IMR-90 (cell line): Measurements from ENCODE around the gene FUT2. TPM values are rescaled to one million over a fixed set of nuclear protein-coding genes. Genes with fewer than 3 reads are reported as not detected.

Experiments used
- ATAC-seq: fragments of 200-7000 bp; cut with Tn5 transposase; 2 replicates; pipeline ENCODE4 v1.9.1; 2020; ENCODE audit warnings: low read depth, mild to moderate bottlenecking, moderate library complexity
- BruUV-seq: library from RNA; stranded (reverse); fragments of 400-500 nt; replicated peaks from 2 replicates; lab custom pipeline; 2021; lab: Mats Ljungman, UMichigan
- CTCF ChIA-PET: fragments of 300-600 bp; formaldehyde crosslinking; extraction: SDS; loops from one replicate; lab custom pipeline; 2021; ENCODE audit warnings: antibody characterized with exemption; lab: Yijun Ruan, JAX
- POLR2A ChIA-PET: fragments of 300-600 bp; sonication (Branson Sonifier 250); formaldehyde crosslinking; loops from one replicate; lab custom pipeline; 2022; ENCODE audit warnings: antibody characterized with exemption; ENCODE audit not compliant: unreplicated experiment; lab: Charles Lee
- DNase-seq: peaks from one replicate; pipeline ENCODE4 v3.0.0; 2013
- H2AFZ ChIP-seq: replicated peaks from 2 replicates; pipeline ENCODE3; 2013; ENCODE audit warnings: low read length, mild to moderate bottlenecking; ENCODE audit not compliant: poor library complexity
- H2AK5ac ChIP-seq: 2 replicates; pipeline ENCODE4 v1.6.1; 2013; ENCODE audit warnings: low read depth, low read length, inconsistent platforms
- H2AK9ac ChIP-seq: replicated peaks from 2 replicates; pipeline ENCODE3; 2013; ENCODE audit warnings: mild to moderate bottlenecking, low read depth, low read length, moderate library complexity; ENCODE audit not compliant: poor library complexity
- H2BK120ac ChIP-seq: 2 replicates; pipeline ENCODE4 v1.6.1; 2013; ENCODE audit warnings: low read depth, low read length, inconsistent platforms
- H2BK15ac ChIP-seq: 3 replicates; pipeline ENCODE4 v1.6.1; 2013; ENCODE audit warnings: low read depth, low read length, inconsistent platforms
- H2BK20ac ChIP-seq: 2 replicates; pipeline ENCODE4 v1.6.1; 2013; ENCODE audit warnings: low read depth, mild to moderate bottlenecking, inconsistent platforms, low read length, moderate library complexity
- H2BK5ac ChIP-seq: 2 replicates; pipeline ENCODE4 v1.6.1; 2013; ENCODE audit warnings: mild to moderate bottlenecking, low read depth, low read length, inconsistent platforms; ENCODE audit not compliant: poor library complexity, severe bottlenecking
- H3K14ac ChIP-seq: replicated peaks from 2 replicates; pipeline ENCODE4 v1.6.1; 2013; ENCODE audit warnings: low read depth, low read length, inconsistent platforms
- H3K18ac ChIP-seq: 2 replicates; pipeline ENCODE4 v1.6.1; 2013; ENCODE audit warnings: low read depth, low read length, control low read depth
- H3K23ac ChIP-seq: 2 replicates; pipeline ENCODE4 v1.6.1; 2013; ENCODE audit warnings: low read depth, low read length, inconsistent platforms
- H3K27ac ChIP-seq: 2 replicates; pipeline ENCODE4 v1.5.1; 2013; ENCODE audit warnings: mild to moderate bottlenecking, control low read depth, low read length; ENCODE audit not compliant: insufficient read depth
- H3K27me3 ChIP-seq: 2 replicates; pipeline ENCODE4 v1.6.1; 2013; ENCODE audit warnings: low read length; ENCODE audit not compliant: control insufficient read depth, insufficient read depth
- H3K36me3 ChIP-seq: 2 replicates; pipeline ENCODE4 v1.6.1; 2013; ENCODE audit warnings: low read length, mixed read lengths; ENCODE audit not compliant: control insufficient read depth, insufficient read depth
- H3K4ac ChIP-seq: 2 replicates; pipeline ENCODE4 v1.6.1; 2013; ENCODE audit warnings: low read depth, low read length, inconsistent platforms
- H3K4me1 ChIP-seq: 2 replicates; pipeline ENCODE4 v1.6.1; 2013; ENCODE audit warnings: low read length, mixed read lengths; ENCODE audit not compliant: control insufficient read depth, insufficient read depth
- H3K4me2 ChIP-seq: 2 replicates; pipeline ENCODE4 v1.6.1; 2013; ENCODE audit warnings: low read depth, mild to moderate bottlenecking, control low read depth, low read length, moderate library complexity
- H3K4me3 ChIP-seq: 2 replicates; pipeline ENCODE4 v1.5.1; 2013; ENCODE audit warnings: low read depth, mild to moderate bottlenecking, control low read depth, low read length, moderate library complexity; ENCODE audit not compliant: insufficient read depth
- H3K56ac ChIP-seq: 2 replicates; pipeline ENCODE4 v1.6.1; 2013; ENCODE audit warnings: low read length, inconsistent platforms; ENCODE audit not compliant: insufficient read depth; ENCODE audit errors: extremely low read depth
- H3K79me1 ChIP-seq, 2 experiments: 2 replicates each; pipeline ENCODE4 v1.6.1; 2013; ENCODE audit warnings: low read length in 2 of 2, inconsistent platforms in 1 of 2, low read depth in 1 of 2
- H3K9ac ChIP-seq: 2 replicates; pipeline ENCODE4 v1.6.1; 2013; ENCODE audit warnings: low read depth, low read length, control low read depth
- H3K9me1 ChIP-seq: 2 replicates; pipeline ENCODE4 v1.6.1; 2013; ENCODE audit warnings: low read length, inconsistent platforms; ENCODE audit not compliant: insufficient read depth
- H3K9me3 ChIP-seq: 2 replicates; pipeline ENCODE4 v1.6.1; 2013; ENCODE audit warnings: low read length; ENCODE audit not compliant: control insufficient read depth, insufficient read depth
- H4K20me1 ChIP-seq: 2 replicates; pipeline ENCODE4 v1.6.1; 2013; ENCODE audit warnings: low read length, inconsistent platforms; ENCODE audit not compliant: insufficient read depth
- H4K5ac ChIP-seq: 2 replicates; pipeline ENCODE4 v1.6.1; 2013; ENCODE audit warnings: mild to moderate bottlenecking, low read depth, low read length, control low read depth
- H4K8ac ChIP-seq, 2 experiments: 2 replicates each; pipeline ENCODE4 v1.6.1; 2013; ENCODE audit warnings: low read depth in 2 of 2, low read length in 2 of 2, control low read depth in 1 of 2, inconsistent platforms in 1 of 2
- H4K91ac ChIP-seq: 2 replicates; pipeline ENCODE4 v1.6.1; 2013; ENCODE audit warnings: low read depth, low read length, inconsistent platforms; ENCODE audit not compliant: insufficient read depth
- CTCF ChIP-seq: conservative IDR thresholded peaks from 2 replicates; pipeline ENCODE4 v1.5.1; 2012; ENCODE audit warnings: mild to moderate bottlenecking, low read depth, low read length, improper control_type of control experiment
- MAFK ChIP-seq: IDR thresholded peaks from 2 replicates; pipeline ENCODE4 v1.6.1; 2012; ENCODE audit warnings: low read depth, low read length, improper control_type of control experiment
- MAZ ChIP-seq: IDR thresholded peaks from 2 replicates; pipeline ENCODE4 v1.6.1; 2012; ENCODE audit warnings: low read depth, mild to moderate bottlenecking, low read length, improper control_type of control experiment, moderate library complexity, borderline replicate concordance
- RAD21 ChIP-seq: IDR thresholded peaks from 2 replicates; pipeline ENCODE4 v1.6.1; 2012; ENCODE audit warnings: low read length, improper control_type of control experiment
- WGBS, 2 experiments: methylation state at CpG; one replicate each; pipeline versions ENCODE4 v1.1.5 to v1.1.7; 2013; ENCODE audit warnings: missing lambda C conversion rate in 2 of 2; ENCODE audit not compliant: insufficient read length in 1 of 2; ENCODE audit errors: extremely low coverage in 2 of 2; 5-methylcytosine and 5-hydroxymethylcytosine counted together
- dilution Hi-C: fragments of 300-500 bp; cut with HindIII; formaldehyde crosslinking; loops from one replicate; pipeline ENCODE4 v1.14.3; 2018; ENCODE audit warnings: low sequenced_read_pairs; ENCODE audit not compliant: unreplicated experiment
- in situ Hi-C: fragments of 300-500 bp; cut with MboI; formaldehyde crosslinking; loops from 3 replicates; pipeline ENCODE4 v1.14.3; 2019; ENCODE audit warnings: low sequenced_read_pairs, inconsistent platforms, mixed read lengths
- intact Hi-C: fragments of 100-400 bp; cut with micrococcal nuclease; formaldehyde crosslinking; loops from 2 replicates; pipeline ENCODE4 v1.10.0; 2022
- polyA plus RNA-seq, 3 experiments: library from polyadenylated mRNA; depleted of rRNA; stranded (reverse); fragments of >200 nt; gene quantifications; 2 replicates each; pipeline ENCODE4 v1.2.3, GENCODE V29; 2012; ENCODE audit warnings: low replicate concordance in 1 of 3
- total RNA-seq: library from RNA; depleted of rRNA; stranded (reverse); fragments of >200 nt; gene quantifications from 2 replicates; pipeline ENCODE4 v1.2.3, GENCODE V29; 2012

FUT2 gene
- total and polyA plus RNA-seq, 2 of the 4 experiments (the other 2 are of a cell fraction): not detected

DNA sequence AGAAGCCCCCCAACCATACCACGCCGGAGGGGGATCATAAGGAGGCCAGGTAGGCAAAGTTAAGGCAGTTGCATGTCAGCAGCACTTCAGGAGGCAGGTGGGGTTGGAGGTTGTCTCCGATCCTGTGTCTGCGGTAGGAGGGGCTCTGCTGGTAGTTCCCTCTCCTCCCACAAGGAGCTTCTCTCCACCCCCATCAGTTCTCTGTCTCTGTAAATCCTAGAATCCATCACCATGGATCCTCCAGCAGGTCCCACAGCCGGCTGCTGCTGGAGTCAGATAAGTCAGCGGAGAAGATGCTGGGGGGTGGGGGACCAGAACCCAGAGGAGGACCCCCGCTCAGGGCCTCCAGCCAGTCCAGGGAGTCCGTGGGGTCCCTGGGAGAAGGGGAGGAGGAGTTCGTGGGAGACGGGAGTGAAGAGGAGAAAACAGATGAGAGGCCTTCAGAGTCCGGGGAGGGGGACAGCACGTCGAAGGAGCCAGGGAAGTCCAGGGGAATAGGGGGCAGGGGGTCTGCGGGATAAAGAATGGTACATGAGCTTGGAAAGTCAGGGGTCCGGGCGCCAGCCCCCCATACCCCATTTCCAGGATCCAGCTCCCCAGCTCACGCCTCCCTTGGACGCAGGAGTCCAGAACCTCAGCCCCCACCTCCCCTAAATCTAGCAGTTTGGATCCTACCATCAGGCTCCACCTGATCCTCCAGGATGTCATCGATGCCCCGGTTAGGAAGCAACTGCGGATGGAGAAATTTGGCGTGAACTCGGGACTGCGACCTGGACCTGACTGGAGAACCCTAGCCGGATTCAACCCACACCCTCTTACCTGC is 17.5 kb downstream of the FUT2 start:
- Histone ChIP-seq H3K18ac (no peak overlapping the region), H2BK20ac (no peak overlapping the region), H2AK5ac (peak overlapping the region; percentile 88; the same call in 1 of the 2 replicates), H3K9me1 (peaks cover 7% of the 10 kb centered on the region; the same call in 1 of the 2 replicates), H3K27me3 (no peaks in the 10 kb centered on the region), H3K14ac (peak overlapping the region; percentile 71), H2AFZ (peak overlapping the region; percentile 100), H3K36me3 (no peaks in the 10 kb centered on the region), H3K9ac (peak overlapping the region; percentile 65), H3K9me3 (no peaks in the 10 kb centered on the region), H3K79me1 (peaks cover 6 to 32% of the 10 kb centered on the region in 2 experiments; a peak in 3 of 4 replicates), H4K8ac (peak overlapping the region; percentile 67 to 79; a peak in 3 of 4 replicates), H2BK120ac (no peak overlapping the region), H4K91ac (no peak overlapping the region; the same call in 1 of the 2 replicates), H3K4ac (peak overlapping the region; percentile 65; the same call in 1 of the 2 replicates), H3K56ac (peak overlapping the region; percentile 61), H2BK5ac (peak overlapping the region; percentile 19), H3K4me2 (peak overlapping the region; percentile 79), H3K4me3 (peak overlapping the region; percentile 61), H4K5ac (0 out of 2 replicates have a peak overlapping the region, but pooled peaks have one; percentile 2), H2AK9ac (peak overlapping the region; percentile 77), H3K23ac (peak overlapping the region; percentile 79; the same call in 1 of the 2 replicates), H3K4me1 (peaks cover 15% of the 10 kb centered on the region), H2BK15ac (0 out of 3 replicates have a peak overlapping the region, but pooled peaks have one; percentile 16), H3K27ac (peak overlapping the region; percentile 42), H4K20me1 (no peaks in the 10 kb centered on the region)
- TF ChIP-seq MAFK (no peak), RAD21 (0 out of 2 replicates have a peak, but pooled peaks have one; percentile 2), CTCF (peak; percentile 30), MAZ (0 out of 2 replicates have a peak, but pooled peaks have one; percentile 20)
- in situ Hi-C loops: no loop called here
- 8% methylated on average over 4 of the region's 25 CpGs; no CpG with 5 or more reads in 1 of the 2 experiments for WGBS, 2 experiments
- ChIA-PET POLR2A (interaction anchor here (0.9 kb wide), 1 partner anchor 14 kb away, joined by 7 read pairs; no protein-coding TSS in a partner anchor), CTCF (interaction anchor here (0.6 to 0.9 kb wide), 2 partner anchors 16 to 120 kb away, joined by 3 read pairs; no protein-coding TSS in a partner anchor)
- dilution Hi-C loops: no loop called here
- intact Hi-C loops: no loop called here
- no TSS peak for BruUV-seq
- peak; percentile 31 for DNase-seq
- no peak for ATAC-seq
